ENCODE data around the gene CD200. TPM values are rescaled to one million over a fixed set of nuclear protein-coding genes. Genes with fewer than 3 reads are reported as not detected.
A peak's percentile ranks its signal among the peaks of the same experiment; 100 is the strongest.
"Not testable (repeated sequence)": the region's sequence is repeated elsewhere in the genome, so short reads cannot be mapped to it uniquely, and the experiment has no call there.

CD200 gene
- total RNA-seq, 2 donors from 2014 or later, result 49.2 to 58.6 TPM

GRCh38 chr3:112401617-112402016 lies 68.7 kb downstream of the CD200 start:
- Histone ChIP-seq H3K4me1 (ENCODE audit: control insufficient read depth, insufficient read depth, low read length) (peaks cover 18% of the 10 kb centered on the region), H3K27ac (ENCODE audit: low read depth, low read length) (no peak overlapping the region), H3K4me3 (ENCODE audit: low read length) (no peak overlapping the region), H3K9me3 (ENCODE audit: control insufficient read depth, low read length) (peaks cover 3% of the 10 kb centered on the region), H3K36me3 (ENCODE audit: control insufficient read depth, insufficient read depth, low read length) (no peaks in the 10 kb centered on the region), H3K9ac (ENCODE audit: extremely low read depth, low read length, poor library complexity, severe bottlenecking) (no peak overlapping the region), H3K27me3 (ENCODE audit: control insufficient read depth, insufficient read depth, low read length, poor library complexity, severe bottlenecking) (no peaks in the 10 kb centered on the region)
- peak; percentile 57 for DNase-seq
- TF ChIP-seq CTCF (conservative IDR thresholded peaks at IDR 0.05), result no peak
- H3K27ac Mint-ChIP-seq, result peak overlapping the region; percentile 89
- H3K4me1 Mint-ChIP-seq, result peaks cover 70% of the 10 kb centered on the region
- peak overlapping the region; percentile 25 for H3K4me3 Mint-ChIP-seq
- WGBS, 2 experiments (ENCODE audit: insufficient coverage in 1 of 2, insufficient read length in 1 of 2), result 60 to 76% methylated on average over 1 to 2 of the region's 2 CpGs
- no peaks in the 10 kb centered on the region for H3K36me3 Mint-ChIP-seq (ENCODE audit: low read depth)
- H3K27me3 Mint-ChIP-seq (ENCODE audit: insufficient read depth), result no peaks in the 10 kb centered on the region
- H3K9me3 Mint-ChIP-seq, result no peaks in the 10 kb centered on the region

DNA sequence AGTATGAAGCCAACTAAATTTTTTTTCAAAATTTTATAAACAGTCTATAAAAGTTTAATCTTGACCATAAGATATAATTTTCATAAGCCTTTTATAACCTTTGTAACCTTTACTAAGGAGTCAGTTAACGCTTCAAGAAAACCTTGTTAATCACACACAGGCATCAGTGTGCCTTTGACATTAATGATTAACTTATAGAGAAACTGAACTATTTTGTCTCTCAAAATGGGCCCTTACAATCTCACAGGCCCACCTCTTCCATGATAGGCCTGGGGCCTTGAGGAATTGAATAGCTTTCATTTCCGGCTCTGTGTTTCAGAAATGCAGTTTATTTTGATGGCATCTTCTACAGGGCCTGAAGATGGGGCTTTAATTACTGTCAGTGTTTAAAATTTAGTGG lies 70.1 kb downstream of the CD200 start:
- H3K27me3 Mint-ChIP-seq (ENCODE audit: insufficient read depth), result no peaks in the 10 kb centered on the region
- H3K4me3 Mint-ChIP-seq, result no peak overlapping the region
- peak overlapping the region; percentile 85 for H3K27ac Mint-ChIP-seq
- H3K27me3 ChIP-seq (ENCODE audit: control insufficient read depth, insufficient read depth, low read length, poor library complexity, severe bottlenecking), result no peaks in the 10 kb centered on the region
- peaks cover 76% of the 10 kb centered on the region for H3K4me1 Mint-ChIP-seq
- no peak overlapping the region for H3K4me3 ChIP-seq (ENCODE audit: low read length)
- H3K36me3 Mint-ChIP-seq (ENCODE audit: low read depth), result no peaks in the 10 kb centered on the region
- H3K36me3 ChIP-seq (ENCODE audit: control insufficient read depth, insufficient read depth, low read length), result no peaks in the 10 kb centered on the region
- H3K9me3 Mint-ChIP-seq, result no peaks in the 10 kb centered on the region
- no peak for DNase-seq
- no peak overlapping the region for H3K27ac ChIP-seq (ENCODE audit: low read depth, low read length)
- no peak overlapping the region for H3K9ac ChIP-seq (ENCODE audit: extremely low read depth, low read length, poor library complexity, severe bottlenecking)
- TF ChIP-seq CTCF (conservative IDR thresholded peaks at IDR 0.05), result no peak
- no peaks in the 10 kb centered on the region for H3K9me3 ChIP-seq (ENCODE audit: control insufficient read depth, low read length)
- WGBS, 2 experiments (ENCODE audit: insufficient coverage in 1 of 2, insufficient read length in 1 of 2), result 100% methylated on average over 2 of the region's 2 CpGs; no CpG with 5 or more reads in 1 of the 2 experiments
- peaks cover 14% of the 10 kb centered on the region for H3K4me1 ChIP-seq (ENCODE audit: control insufficient read depth, insufficient read depth, low read length)

GRCh38 chr3:112404924-112405549 lies 72.1 kb downstream of the CD200 start:
- peak; percentile 73 for DNase-seq
- not testable (repeated sequence) for H3K4me3 ChIP-seq (ENCODE audit: low read length); H3K27ac ChIP-seq (ENCODE audit: low read depth, low read length); H3K9me3 ChIP-seq (ENCODE audit: control insufficient read depth, low read length); H3K9me3 Mint-ChIP-seq; H3K4me3 Mint-ChIP-seq; H3K4me1 ChIP-seq (ENCODE audit: control insufficient read depth, insufficient read depth, low read length); H3K36me3 ChIP-seq (ENCODE audit: control insufficient read depth, insufficient read depth, low read length); H3K27me3 ChIP-seq (ENCODE audit: control insufficient read depth, insufficient read depth, low read length, poor library complexity, severe bottlenecking); H3K27me3 Mint-ChIP-seq (ENCODE audit: insufficient read depth); H3K9ac ChIP-seq (ENCODE audit: extremely low read depth, low read length, poor library complexity, severe bottlenecking); H3K36me3 Mint-ChIP-seq (ENCODE audit: low read depth)
- peak overlapping the region; percentile 65 for H3K27ac Mint-ChIP-seq
- peaks cover 65% of the 10 kb centered on the region for H3K4me1 Mint-ChIP-seq
- WGBS, 2 experiments (ENCODE audit: insufficient coverage in 1 of 2, insufficient read length in 1 of 2), result 50 to 57% methylated on average over 4 to 5 of the region's 5 CpGs

GRCh38 chr3:112405845-112406244 lies 72.9 kb downstream of the CD200 start:
- Mint-ChIP-seq H3K27ac (peak overlapping the region; percentile 77), H3K4me3 (no peak overlapping the region), H3K27me3 (ENCODE audit: insufficient read depth) (no peaks in the 10 kb centered on the region), H3K4me1 (peaks cover 57% of the 10 kb centered on the region), H3K36me3 (ENCODE audit: low read depth) (peaks cover under 1% of the 10 kb centered on the region), H3K9me3 (no peaks in the 10 kb centered on the region)
- no peak overlapping the region for H3K9ac ChIP-seq (ENCODE audit: extremely low read depth, low read length, poor library complexity, severe bottlenecking)
- H3K27ac ChIP-seq (ENCODE audit: low read depth, low read length), result no peak overlapping the region
- WGBS, 2 experiments (ENCODE audit: insufficient coverage in 1 of 2, insufficient read length in 1 of 2), result 77 to 82% methylated on average over 3 to 4 of the region's 4 CpGs
- H3K9me3 ChIP-seq (ENCODE audit: control insufficient read depth, low read length), result no peaks in the 10 kb centered on the region
- DNase-seq, result no peak
- H3K4me1 ChIP-seq (ENCODE audit: control insufficient read depth, insufficient read depth, low read length), result peaks cover 7% of the 10 kb centered on the region
- TF ChIP-seq CTCF (conservative IDR thresholded peaks at IDR 0.05), result no peak
- H3K36me3 ChIP-seq (ENCODE audit: control insufficient read depth, insufficient read depth, low read length), result no peaks in the 10 kb centered on the region
- H3K27me3 ChIP-seq (ENCODE audit: control insufficient read depth, insufficient read depth, low read length, poor library complexity, severe bottlenecking), result no peaks in the 10 kb centered on the region
- H3K4me3 ChIP-seq (ENCODE audit: low read length), result no peak overlapping the region

Measured in endodermal cell (in vitro differentiated cells).